HG03469 (cell line): ENCODE measurements around the gene ACVRL1.

Source experiments
- ATAC-seq: cut with Tn5 transposase; IDR thresholded peaks from one replicate; pipeline ENCODE4 v1.9.1; 2021; ENCODE audit warnings: mild to moderate bottlenecking, moderate library complexity, moderate number of reproducible peaks; ENCODE audit not compliant: unreplicated experiment

ACVRL1 gene

DNA sequence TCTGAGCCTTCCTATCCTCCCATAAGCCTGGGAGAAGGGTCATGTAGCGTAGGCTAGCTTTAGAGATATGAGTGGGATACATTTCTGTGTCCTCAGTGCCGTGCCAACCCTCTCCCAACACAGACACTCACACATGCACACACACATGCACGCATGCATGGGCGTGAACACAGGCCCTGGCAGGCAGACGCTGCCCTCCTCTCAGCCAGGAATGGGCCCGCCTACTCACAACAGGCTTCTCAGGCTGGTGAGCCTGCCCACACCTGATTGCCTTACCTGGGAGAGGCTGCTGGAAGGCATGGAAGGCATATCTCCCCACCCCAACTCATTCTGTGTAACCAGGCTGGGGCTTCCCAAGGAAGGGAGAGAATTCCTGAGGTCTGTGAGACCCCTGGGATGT lies 31.4 kb downstream of the ACVRL1 start:
- ATAC-seq, result no peak

DNA sequence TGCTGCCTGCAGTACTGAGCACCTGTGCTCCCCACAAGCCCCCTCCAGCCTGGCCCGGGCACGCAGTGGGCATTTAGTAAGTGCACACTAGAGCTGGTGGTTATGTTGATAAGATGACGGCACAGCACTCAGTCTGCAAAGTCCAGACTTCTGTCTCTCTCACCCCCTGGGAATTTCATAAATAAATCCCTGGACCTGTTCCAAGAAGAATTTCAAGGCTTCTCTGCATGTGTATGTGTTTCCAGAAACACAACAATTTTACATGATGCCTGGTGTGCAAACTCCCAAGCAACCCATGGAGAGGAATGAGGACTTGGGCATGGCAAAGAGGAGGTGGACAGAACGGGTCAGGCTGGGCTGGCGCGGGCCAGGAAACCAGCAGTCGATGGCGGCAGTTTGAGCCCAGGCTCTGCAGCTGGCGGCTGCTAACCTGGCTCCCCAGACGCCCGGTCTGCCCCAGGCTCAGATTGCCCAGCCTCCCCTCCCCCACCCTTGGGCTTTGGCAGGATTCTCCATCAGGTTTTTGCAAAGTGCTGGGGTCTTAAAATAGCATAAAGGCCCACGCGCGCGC lies 33.8 kb downstream of the ACVRL1 start:
- no peak for ATAC-seq

DNA sequence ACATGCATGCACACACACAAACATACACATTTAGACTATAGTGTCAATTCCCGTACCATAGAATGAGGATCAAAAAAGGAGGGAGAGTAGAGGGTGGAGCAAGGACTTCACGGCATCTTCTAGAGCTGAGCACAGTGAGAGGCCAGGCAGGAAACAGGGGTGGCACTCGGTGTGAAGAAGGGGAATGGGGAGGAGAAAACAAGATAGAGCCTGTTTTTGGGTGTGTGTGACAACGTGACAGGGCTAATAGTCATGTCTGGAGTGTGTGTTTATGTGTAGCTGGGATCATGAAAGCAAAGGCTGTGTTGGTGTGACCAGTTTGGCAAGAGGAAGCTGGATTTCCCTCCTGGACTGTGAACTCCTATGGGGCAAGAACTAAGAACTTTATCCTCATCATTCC lies 34.3 kb downstream of the ACVRL1 start:
- no peak for ATAC-seq

DNA sequence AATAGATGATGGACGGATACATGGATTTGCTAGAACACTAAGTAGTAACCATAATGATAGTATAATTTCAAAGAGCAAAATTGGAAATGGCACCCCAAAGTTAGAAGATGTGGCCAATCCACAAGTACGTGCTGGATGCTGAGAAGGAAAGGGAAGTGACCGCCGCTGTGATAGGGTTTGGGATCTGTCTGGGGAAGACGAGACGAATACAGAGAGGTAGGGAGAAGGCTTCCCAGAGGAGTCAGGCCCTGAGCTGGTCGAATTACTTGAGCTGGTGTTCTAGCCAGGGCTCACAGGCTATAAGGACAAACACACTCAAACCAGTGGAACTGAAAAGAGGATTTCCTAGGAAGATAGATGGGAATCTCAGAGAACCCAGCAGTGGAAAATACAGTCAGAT lies 34.8 kb downstream of the ACVRL1 start:
- no peak for ATAC-seq

DNA sequence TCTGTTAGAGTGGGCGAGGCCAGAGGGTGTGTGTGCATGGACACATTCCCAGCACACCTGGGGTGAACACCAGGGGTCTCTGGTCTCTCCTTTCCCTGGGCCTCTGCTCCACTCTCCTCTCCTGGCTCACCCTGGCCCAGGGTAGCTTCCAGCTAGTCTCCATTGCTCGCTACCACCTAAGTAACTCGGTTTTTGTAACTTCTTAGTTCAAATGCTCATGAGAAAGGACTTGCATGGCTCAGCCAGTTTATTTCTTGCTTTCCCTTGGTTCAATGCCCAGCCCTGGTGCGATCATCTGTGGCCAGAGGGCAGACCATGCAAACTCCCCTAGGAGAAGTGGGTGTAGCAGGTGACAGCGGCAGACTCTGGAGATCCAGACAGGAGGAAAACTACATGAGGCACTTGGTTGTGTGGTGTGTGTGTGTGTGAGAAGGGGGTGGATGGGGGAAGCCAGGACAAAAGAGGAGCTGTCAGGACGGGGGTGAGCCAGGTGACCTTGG lies 35.2 kb downstream of the ACVRL1 start:
- no peak for ATAC-seq

DNA sequence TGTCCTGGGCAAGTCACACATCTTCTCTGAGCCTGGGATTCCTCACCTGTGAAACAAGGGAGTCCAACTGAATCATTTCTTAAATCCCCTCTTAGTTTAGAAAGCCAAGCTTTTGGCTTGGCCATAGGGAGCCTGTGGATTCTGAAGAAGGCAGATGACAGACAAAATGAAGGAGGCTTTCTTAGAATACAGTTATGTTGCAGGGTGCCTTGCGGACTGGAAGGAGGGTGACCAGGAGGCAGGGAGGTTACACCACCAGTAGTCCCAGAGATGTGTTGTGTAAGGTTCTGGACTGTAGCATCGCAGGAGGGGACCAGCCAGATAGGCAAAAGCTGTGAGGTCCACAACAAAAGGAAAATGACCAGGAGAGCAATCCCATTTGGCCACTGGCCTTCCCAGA lies 36.0 kb downstream of the ACVRL1 start:
- no peak for ATAC-seq

DNA sequence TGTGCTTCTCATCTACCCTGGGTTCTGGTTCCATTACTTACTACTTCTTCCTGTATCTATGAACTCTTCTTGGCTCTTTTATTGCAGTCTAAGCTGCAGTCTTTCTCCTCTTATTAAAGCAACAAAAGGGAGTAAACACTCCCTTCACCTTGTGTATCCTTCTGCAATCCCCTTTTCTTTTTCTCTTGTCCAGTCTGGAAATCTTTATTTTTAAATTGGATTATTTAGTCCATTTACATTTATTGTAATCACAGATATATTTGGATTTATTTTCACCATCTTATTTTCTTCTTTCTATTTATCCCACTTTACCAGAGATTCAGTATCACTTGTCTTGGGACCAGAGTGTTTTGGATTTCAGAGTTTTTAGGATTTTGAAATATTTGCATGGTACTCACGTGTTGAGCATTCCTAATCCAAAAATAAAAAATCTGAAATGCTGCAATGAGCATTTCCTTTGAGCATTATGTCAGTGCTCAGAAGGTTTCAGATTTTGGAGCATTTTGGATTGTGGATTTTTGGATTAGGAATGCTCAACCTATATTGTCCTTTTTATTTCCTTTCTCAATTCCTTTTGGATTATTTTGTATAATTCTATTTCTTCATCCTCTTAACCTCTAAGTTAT lies 37.4 kb downstream of the ACVRL1 start:
- no peak for ATAC-seq

DNA sequence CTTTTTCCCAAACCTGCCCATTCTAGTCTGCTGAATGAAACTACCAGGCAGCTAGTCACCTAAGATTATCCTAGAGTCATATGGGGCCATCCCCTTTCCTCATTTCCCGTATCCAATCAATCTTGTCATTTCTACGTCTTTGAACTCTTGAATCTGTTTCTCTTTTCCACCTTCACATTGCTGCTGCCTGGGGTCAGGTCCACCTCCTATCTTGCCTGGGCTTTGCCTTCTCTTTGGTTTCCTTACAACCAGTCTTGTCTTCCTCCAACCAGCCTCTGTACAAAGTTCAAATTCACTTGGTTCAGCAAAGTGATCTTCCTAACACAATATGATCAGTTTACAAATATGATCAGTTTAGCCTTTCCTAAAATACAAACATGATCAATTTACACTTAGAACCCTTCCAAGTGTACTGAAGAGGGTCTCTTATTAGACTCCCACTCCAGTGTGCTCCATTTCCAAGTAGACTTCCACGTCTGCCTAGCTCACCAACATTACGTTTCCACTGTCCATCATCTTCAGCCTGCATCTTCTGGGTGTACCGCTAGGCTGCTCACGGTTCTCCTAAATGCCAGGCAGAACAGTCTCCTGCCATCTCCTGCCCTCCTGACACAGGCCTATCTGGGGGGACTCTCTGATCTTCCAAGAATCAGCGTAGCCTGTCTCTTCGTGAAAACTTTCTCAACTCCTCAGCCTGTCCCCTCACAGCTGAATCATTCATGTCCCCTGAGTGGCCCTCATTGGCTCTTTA lies 40.1 kb downstream of the ACVRL1 start:
- ATAC-seq, result no peak

DNA sequence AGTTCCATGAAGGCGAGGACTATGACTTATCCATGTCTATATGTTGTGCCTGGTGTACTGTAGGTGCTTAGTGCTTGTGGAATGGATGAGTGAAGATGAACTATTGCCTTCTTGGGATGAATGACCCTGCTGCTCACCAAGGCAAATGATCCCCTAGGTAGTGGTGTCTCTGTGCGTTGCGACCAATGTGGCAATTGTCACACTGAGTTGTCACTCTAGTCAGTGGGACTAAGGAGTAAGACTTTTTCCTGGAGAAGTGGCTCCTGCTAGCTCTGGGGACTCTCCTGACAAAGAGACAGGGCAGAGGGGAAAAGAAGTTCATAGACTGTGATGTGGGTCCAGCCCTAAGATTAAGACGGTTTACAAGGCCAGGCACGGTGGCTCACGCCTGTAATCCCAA lies 40.8 kb downstream of the ACVRL1 start:
- ATAC-seq, result no peak

DNA sequence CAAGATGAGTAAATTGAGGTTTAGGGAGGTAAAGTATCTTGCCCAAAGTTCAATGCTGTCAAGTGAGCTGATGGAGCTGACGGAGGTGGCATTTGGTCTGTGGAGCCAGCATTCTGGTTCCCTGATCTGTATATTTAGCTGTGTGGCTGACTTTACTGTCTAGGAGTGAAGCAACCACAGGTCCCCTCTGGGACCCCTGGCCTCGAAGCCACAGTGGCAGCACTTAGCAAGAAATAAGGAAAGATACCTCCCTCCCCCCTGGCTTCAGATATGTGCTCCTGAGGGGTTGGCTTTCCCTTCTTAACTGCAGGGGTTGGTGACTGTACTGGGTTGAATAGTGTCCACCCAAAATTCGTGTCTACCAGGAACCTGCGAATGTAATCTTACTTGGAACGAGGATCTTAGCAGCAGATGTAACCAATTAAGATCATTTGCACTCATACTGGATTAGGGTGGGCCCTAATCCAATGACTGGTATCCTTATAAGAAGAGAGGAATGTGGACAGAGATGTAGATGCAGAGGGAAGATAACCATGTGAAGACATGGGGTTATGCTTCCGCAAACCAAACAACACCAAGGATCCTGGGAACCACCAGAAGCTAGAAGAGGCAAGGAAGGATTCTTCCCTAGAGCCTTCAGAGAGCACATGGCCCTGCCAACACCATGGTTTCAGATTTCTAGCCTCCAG lies 42.2 kb downstream of the ACVRL1 start:
- ATAC-seq, result no peak

DNA sequence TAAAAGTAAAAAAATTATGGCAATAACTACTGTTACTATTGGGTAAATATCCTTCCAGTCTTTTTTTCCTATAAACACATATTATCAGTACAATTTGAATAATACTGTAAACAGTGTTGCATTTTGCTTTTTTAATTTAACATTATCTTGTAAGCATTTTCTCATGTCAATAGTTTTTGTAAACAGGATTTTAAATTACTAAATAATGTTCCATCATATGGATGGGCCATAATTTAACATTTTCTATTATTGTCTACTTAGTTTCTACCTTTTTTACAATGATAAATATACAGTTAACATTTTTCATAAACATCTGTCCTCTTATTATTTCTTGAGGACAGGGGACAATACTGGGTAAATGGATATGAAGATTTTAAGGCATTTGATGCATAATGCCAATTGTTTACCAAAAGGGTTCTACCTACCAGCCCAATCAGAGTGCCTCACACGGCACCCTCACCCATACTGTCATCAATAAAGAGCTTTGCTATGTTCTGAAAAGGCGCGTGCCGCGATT lies 43.4 kb downstream of the ACVRL1 start:
- no peak for ATAC-seq

DNA sequence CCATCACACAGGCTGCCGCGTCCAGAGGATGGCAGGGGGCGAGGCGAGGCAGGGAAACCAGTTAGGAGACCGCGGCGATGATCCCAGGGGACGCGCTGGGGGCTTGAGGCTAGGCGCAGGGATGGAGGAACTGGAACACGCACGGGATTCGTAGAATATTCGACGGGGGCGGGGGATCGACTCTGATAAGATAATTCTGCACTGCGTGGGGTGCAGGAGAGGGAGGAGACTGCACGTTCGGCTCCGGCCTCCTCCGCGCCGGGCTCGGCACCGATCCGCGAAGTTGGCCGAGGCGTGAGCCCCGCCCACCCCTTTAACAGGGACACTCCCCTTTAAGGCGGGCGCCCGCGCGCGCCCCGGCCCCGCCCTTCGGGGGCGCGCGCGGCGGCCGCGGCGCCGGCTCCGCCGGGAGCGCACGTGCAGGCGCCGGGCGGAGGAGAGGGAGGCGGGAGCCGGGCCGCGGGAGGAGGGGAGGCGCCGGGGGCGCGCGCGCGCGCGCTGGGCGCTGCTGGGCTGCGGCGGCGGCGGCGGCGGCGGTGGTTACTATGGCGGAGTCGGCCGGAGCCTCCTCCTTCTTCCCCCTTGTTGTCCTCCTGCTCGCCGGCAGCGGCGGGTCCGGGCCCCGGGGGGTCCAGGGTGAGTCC lies 44.0 kb downstream of the ACVRL1 start, which contains the start of gene ACVR1B:
TSS of gene ACVR1B (plus strand) at position 501 of the 644 bp plus-strand sequence. CDS start at position 546, 45 bp downstream.
- ATAC-seq, result no peak

DNA sequence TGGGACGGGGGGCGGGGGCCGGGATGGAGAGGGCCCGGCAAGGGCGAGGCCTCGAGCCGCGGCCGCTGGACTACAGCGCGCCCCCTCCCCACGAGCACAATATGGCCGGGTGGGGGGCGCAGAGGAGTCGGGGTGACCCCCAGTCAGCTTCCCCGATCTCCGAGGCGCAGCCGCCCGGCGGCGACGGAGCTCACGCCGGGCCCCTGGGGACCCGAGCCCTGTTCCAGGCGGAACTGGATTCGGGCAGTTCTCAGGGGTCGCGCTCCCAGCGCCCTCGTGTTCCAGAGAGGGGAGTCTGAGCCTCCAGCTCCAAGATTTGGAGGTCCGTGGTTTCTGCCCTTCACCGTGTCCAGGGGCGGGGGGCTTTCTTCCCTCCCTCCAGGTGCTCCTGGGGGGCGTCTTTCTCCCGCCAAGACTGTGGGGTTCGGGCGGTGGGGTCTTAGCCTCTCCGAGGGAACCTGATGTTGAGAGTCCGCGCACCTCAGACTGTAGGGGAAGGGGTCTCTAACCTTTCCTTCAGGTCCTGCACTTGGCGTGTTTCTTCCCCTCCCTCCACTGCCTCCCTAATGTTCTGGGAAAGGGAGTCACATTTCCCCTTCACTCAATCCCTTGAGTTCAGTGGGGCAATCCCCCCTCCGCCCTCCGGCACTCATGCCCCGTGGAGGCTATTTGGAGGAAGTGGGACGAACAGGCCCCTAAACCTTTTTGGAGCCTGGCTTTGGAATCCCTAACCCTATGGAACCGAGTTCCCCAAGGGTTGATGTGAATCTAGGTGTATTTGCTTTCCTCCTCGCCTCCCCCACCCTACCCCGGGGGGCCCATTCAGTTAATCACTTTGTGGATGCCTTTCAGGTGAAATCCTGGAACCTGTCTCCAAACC lies 44.8 kb downstream of the ACVRL1 start:
- ATAC-seq, result no peak

DNA sequence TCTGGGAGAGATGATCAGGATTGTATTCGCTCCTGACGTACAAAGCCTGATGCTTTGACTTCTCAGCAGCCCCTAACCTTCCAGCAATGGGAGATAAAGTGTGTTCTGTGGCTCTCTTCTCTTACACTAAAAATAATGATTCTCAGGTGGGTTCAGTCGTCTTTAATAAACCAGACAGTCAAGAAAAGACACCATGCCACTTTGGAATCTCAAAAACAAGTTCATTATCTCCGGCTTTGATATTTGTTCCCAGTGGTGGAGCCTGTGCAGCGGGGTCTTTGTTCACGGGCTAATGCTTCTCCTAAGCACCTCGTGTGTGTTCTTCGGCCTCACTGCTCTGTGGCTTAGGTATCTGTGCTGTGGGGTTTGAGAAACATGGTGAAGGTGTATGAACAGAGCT lies 45.8 kb downstream of the ACVRL1 start:
- no peak for ATAC-seq

DNA sequence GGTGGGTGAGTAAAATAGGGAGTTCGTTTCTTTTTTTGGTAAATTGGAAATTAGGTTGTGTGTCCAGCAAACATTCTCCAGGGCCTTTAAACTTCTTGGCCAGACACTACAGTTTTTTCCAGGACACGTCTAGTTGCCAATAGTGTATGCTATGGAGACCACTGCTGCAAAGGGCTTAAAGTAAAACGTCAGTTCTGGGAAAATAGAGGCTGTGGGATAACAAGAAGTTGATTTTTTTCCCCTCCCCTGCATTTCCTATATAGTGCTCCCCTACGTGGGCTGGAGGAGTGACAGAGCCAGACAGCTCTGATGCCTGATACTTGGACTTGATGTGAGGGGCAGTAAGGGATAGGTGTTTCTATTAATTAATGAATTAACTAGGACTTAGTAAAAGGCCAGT lies 46.6 kb downstream of the ACVRL1 start:
- no peak for ATAC-seq

DNA sequence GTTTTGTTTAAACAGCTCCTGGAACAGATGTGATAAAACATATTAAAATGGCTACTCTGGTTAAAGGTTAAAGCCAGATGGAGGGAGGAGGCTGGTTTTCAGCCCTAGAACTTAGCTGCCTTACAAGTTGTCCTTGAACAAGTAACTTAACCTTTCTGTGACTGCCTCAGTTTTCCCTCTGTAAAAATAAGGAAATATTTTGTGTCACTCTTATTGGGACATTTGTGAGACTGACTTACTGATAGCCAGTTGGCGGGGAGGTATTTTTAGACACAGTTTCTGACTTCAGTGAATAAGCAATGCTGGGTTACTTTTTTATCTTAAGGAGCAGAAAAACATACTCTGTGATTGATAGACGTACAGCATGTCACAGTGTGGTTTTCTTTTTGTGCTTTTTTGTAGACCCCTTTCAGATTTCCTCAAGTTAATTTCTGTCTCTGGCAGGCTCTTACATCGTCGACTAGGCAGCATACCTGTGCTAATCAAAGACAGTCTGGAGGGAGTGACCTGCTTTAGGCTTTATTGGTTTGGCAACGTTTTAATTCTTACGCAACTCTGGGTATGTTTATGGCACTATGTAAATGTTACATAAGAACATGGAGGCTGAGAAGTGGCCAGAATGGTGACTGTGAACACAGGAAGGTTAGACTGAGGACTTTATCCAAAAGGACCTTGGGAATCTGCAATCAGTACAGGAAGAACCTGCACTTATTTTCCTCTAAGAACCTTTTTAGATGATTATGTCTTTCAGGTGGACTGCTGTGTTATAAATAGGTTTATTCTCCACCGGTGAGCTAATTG lies 47.5 kb downstream of the ACVRL1 start:
- ATAC-seq, result no peak

DNA sequence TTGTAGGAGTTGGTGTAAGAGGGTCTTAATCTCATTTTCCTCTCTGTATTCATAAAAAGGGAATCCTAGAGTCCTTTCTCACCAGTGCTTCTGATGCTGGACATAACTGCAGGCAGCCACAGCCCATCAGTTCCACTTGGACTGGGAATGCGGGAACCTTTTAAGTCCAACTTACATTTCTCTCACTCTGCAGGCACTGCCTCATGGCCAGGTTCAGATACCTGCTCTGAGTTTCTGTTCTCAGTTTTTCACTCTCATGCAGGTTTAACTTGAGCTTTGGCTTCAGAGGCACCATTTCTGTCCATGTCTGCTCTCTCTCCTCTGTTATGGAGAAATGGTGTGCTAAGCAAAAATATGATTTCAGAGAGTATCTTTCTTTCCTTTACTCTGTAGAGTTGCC lies 48.4 kb downstream of the ACVRL1 start:
- ATAC-seq, result no peak

DNA sequence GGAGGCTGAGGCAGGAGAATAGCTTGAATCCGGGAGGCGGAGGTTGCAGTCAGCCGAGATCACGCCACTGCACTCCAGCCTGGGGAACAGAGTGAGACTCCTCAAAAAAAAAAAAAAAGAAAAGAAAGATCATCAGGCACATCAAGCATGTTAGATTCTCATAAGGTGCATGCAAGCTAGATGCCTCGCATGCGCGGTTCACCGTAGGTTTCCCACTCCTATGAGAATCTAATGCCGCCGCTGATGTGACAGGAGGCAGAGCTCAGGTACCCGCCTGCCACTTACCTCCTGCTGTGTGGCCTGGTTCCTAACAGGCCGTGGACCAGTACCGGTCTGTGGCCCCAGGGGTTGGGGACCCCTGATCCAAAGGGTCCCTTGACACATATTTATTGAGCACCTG lies 51.2 kb downstream of the ACVRL1 start:
- ATAC-seq, result no peak

DNA sequence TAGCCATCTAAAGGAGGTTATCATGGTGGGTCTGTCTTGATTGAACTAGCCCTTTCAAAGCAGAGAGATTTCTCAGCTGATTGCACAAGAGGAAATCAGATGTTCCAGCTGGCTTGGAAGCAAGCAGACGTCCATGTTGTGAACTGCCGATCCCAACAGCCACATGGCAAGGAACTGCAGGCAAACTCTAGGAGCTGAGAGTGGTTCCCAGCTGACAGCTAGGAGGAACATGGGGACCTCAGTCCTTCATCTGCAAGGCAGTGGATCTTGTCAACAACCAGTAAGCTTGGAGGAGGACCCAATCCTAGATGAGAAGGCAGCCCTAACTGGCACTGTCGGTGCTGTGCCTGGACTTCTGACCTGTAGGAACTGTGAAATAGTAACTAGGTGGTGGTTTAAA lies 51.9 kb downstream of the ACVRL1 start:
- ATAC-seq, result no peak
